H1 (cell line): ENCODE data around the gene ZNF586. TPM values are rescaled to one million over a fixed set of nuclear protein-coding genes. Genes with fewer than 3 reads are reported as not detected.

Experiments used
- CHD2 ChIP-seq: IDR thresholded peaks from 2 replicates; pipeline ENCODE4 v1.6.1; 2012; ENCODE audit warnings: low read length, improper control_type of control experiment
- FOSL1 ChIP-seq: IDR thresholded peaks from 2 replicates; pipeline ENCODE4 v1.6.1; 2011; ENCODE audit warnings: mild to moderate bottlenecking, low read depth, low read length, moderate library complexity; ENCODE audit not compliant: insufficient read depth
- MAX ChIP-seq: IDR thresholded peaks from 2 replicates; pipeline ENCODE4 v1.6.1; 2012; ENCODE audit warnings: inconsistent platforms
- SP2 ChIP-seq: IDR thresholded peaks from 2 replicates; pipeline ENCODE4 v1.6.1; 2012; ENCODE audit warnings: mild to moderate bottlenecking, low read length, inconsistent platforms
- SRF ChIP-seq: IDR thresholded peaks from 2 replicates; pipeline ENCODE4 v1.6.1; 2011; ENCODE audit warnings: mild to moderate bottlenecking, low read depth, low read length, moderate library complexity
- USF2 ChIP-seq: IDR thresholded peaks from 2 replicates; pipeline ENCODE4 v1.6.1; 2011; ENCODE audit warnings: low read length, improper control_type of control experiment
- YY1 ChIP-seq: IDR thresholded peaks from 2 replicates; pipeline ENCODE4 v1.6.1; 2011; ENCODE audit warnings: low read depth, mild to moderate bottlenecking, low read length
- ZNF274 ChIP-seq: IDR thresholded peaks from 2 replicates; pipeline ENCODE4 v1.7.0; 2012; ENCODE audit warnings: low read length, borderline replicate concordance; ENCODE audit errors: extremely low read depth
- polyA plus RNA-seq, 7 experiments: library from polyadenylated mRNA; depleted of rRNA in 3 of 7; stranded (reverse) in 5 of 7; unstranded in 2 of 7; fragments of >200 nt in 5 of 7; fragments of 200-250 nt in 2 of 7; gene quantifications; 1 replicate in 5 of 7; 2 replicates in 1 of 7; 4 replicates in 1 of 7; pipeline versions ENCODE4 v1.2.1 to v1.2.3, GENCODE V29; 2011 to 2013; ENCODE audit warnings: missing spikeins in 2 of 7, mixed read lengths in 2 of 7
- total RNA-seq: library from RNA; stranded (reverse); fragmentation: NEBNext Ultra II Directional; extraction: Animal tissue kit (Norgen Biotek cat#: 25700); gene quantifications from 2 replicates; pipeline ENCODE4 v1.2.1, GENCODE V29; 2021

ZNF586 gene
- total and polyA plus RNA-seq, 2 of the 8 experiments (the other 6 are each of a cell fraction or from before 2014, with no cell fraction given), result 8.1 to 15.5 TPM

GRCh38 chr19:57719901-57720519, 49.5 kb upstream of the ZNF586 start (continued):
- TF ChIP-seq USF2 (no peak), CHD2 (no peak), SP2 (no peak), FOSL1 (no peak), SRF (no peak), YY1 (no peak), ZNF274 (no peak), MAX (no peak)
- TF ChIP-seq, all 59 proteins: peak for 0
